Measurements from ENCODE around the gene THUMPD3. TPM values are rescaled to one million over a fixed set of nuclear protein-coding genes. Genes with fewer than 3 reads are reported as not detected.

Gene THUMPD3
- total RNA-seq, 1 experiment from 2014 or later = 44.0 TPM

GRCh38 chr3:9352917-9353752 lies 9.7 kb upstream of the THUMPD3 start:
- DNase-seq (ENCODE audit: low spot score) = peak; percentile 61

- DNase-seq (ENCODE audit: low spot score) = no peak
These were observed 1.0 kb upstream of the THUMPD3 start for GRCh38 chr3:9361691-9362388.

GRCh38 chr3:9369508-9369907 lies 6.7 kb downstream of the THUMPD3 start:
- DNase-seq (ENCODE audit: low spot score) = no peak

GRCh38 chr3:9373465-9373864 lies 10.6 kb downstream of the THUMPD3 start:
- DNase-seq (ENCODE audit: low spot score) = no peak

- no peak for DNase-seq (ENCODE audit: low spot score)
These were observed 15.1 kb downstream of the THUMPD3 start for GRCh38 chr3:9377981-9378380.

GRCh38 chr3:9379327-9379726 lies 16.5 kb downstream of the THUMPD3 start:
- no peak for DNase-seq (ENCODE audit: low spot score)

- no peak for DNase-seq (ENCODE audit: low spot score)
These were observed 17.2 kb downstream of the THUMPD3 start for GRCh38 chr3:9380014-9380413.

GRCh38 chr3:9384141-9384828 lies 21.4 kb downstream of the THUMPD3 start:
- no peak for DNase-seq (ENCODE audit: low spot score)

- DNase-seq (ENCODE audit: low spot score) = no peak
These were observed 22.6 kb downstream of the THUMPD3 start for GRCh38 chr3:9385187-9386077.

GRCh38 chr3:9386078-9386459 lies 23.2 kb downstream of the THUMPD3 start:
- no peak for DNase-seq (ENCODE audit: low spot score)

- no peak for DNase-seq (ENCODE audit: low spot score)
These were observed 23.9 kb downstream of the THUMPD3 start for GRCh38 chr3:9386501-9387321.

- DNase-seq (ENCODE audit: low spot score) = no peak
These were observed 24.4 kb downstream of the THUMPD3 start for GRCh38 chr3:9387322-9387655.

GRCh38 chr3:9388142-9388541 lies 25.3 kb downstream of the THUMPD3 start:
- DNase-seq (ENCODE audit: low spot score) = no peak

- no peak for DNase-seq (ENCODE audit: low spot score)
These were observed 25.9 kb downstream of the THUMPD3 start for GRCh38 chr3:9388562-9389272.

- DNase-seq (ENCODE audit: low spot score) = no peak
These were observed 27.5 kb downstream of the THUMPD3 start for GRCh38 chr3:9390265-9390888.

GRCh38 chr3:9392041-9392440 lies 29.2 kb downstream of the THUMPD3 start:
- DNase-seq (ENCODE audit: low spot score) = no peak

GRCh38 chr3:9395570-9396300 lies 32.9 kb downstream of the THUMPD3 start:
- DNase-seq (ENCODE audit: low spot score) = no peak

GRCh38 chr3:9396301-9396631 lies 33.4 kb downstream of the THUMPD3 start:
- DNase-seq (ENCODE audit: low spot score) = peak; percentile 98
